HCT116 (cell line): Measurements from ENCODE around the gene COL26A1. TPM values are rescaled to one million over a fixed set of nuclear protein-coding genes. Genes with fewer than 3 reads are reported as not detected.

Experiments used
- ATAC-seq: fragments of 200-7000 bp; cut with Tn5 transposase; 2 replicates; pipeline ENCODE4 v1.9.1; 2020; ENCODE audit warnings: mild to moderate bottlenecking, moderate library complexity
- BruUV-seq: library from RNA; stranded (reverse); fragments of 400-500 nt; replicated peaks from 2 replicates; lab custom pipeline; 2021; lab: Mats Ljungman, UMichigan
- CTCF ChIA-PET: fragments of 300-600 bp; sonication (Branson Sonifier 250); formaldehyde crosslinking; loops from one replicate; lab custom pipeline; 2021; ENCODE audit warnings: antibody characterized with exemption; lab: Charles Lee
- POLR2A ChIA-PET: fragments of 300-600, 350-600 bp; sonication (Branson Sonifier 250); formaldehyde crosslinking; loops from one replicate; lab custom pipeline; 2021; ENCODE audit warnings: antibody characterized with exemption; lab: Charles Lee
- RAD21 ChIA-PET, 2 experiments: fragments of 300-600 bp; sonication (Branson Sonifier 250); formaldehyde crosslinking; loops; one replicate each; lab custom pipeline; 2023; ENCODE audit warnings: low total read pairs in 2 of 2; ENCODE audit not compliant: uncharacterized antibody in 2 of 2, unreplicated experiment in 2 of 2, low non-redundant PET in 1 of 2; lab: Charles Lee
- DNase-seq: peaks from one replicate; pipeline ENCODE4 v3.0.0-alpha.2; 2010; ENCODE audit warnings: low read depth, low spot score
- H2AFZ ChIP-seq: fragments of 200-600 bp; shearing (Covaris generic), sonication (generic); 2 replicates; pipeline ENCODE4 v1.6.1; 2017; ENCODE audit warnings: low read depth, mixed run types, mixed read lengths, antibody characterized with exemption, low read length; ENCODE audit not compliant: poor library complexity, severe bottlenecking
- H3K27ac ChIP-seq: 2 replicates; pipeline ENCODE4 v1.5.1; 2012; ENCODE audit warnings: low read depth, low read length
- H3K27me3 ChIP-seq: fragments of 200-600 bp; sonication (generic); 2 replicates; pipeline ENCODE4 v1.6.1; 2016; ENCODE audit warnings: mixed run types, low read length, mixed read lengths; ENCODE audit not compliant: insufficient read depth
- H3K36me3 ChIP-seq, 2 experiments: fragments of 200-500 bp in 1 of 2; fragments of 200-600 bp in 1 of 2; sonication (Bioruptor generic) in 1 of 2; sonication (generic) in 1 of 2; 2 replicates each; pipeline versions ENCODE4 v1.5.1 to v1.6.1; 2014 to 2016; ENCODE audit warnings: low read length in 2 of 2, inconsistent platforms in 1 of 2, mixed read lengths in 1 of 2, mixed run types in 1 of 2; ENCODE audit not compliant: insufficient read depth in 2 of 2, control insufficient read depth in 1 of 2
- H3K4me1 ChIP-seq, 2 experiments: fragments of 200-600 bp in 1 of 2; sonication (generic) in 1 of 2; 2 replicates each; pipeline versions ENCODE4 v1.5.1 to v1.6.1; 2012 to 2017; ENCODE audit warnings: low read length in 2 of 2, inconsistent platforms in 1 of 2, mild to moderate bottlenecking in 1 of 2, mixed read lengths in 1 of 2, mixed run types in 1 of 2, moderate library complexity in 1 of 2; ENCODE audit not compliant: insufficient read depth in 2 of 2, control insufficient read depth in 1 of 2
- H3K4me2 ChIP-seq: fragments of 200-600 bp; sonication (generic); 2 replicates; pipeline ENCODE4 v1.6.1; 2017; ENCODE audit warnings: mixed run types, low read length, mixed read lengths
- H3K4me3 ChIP-seq, 2 experiments: fragments of 200-600 bp in 1 of 2; sonication (generic) in 1 of 2; replicated peaks in 1 of 2; 2 replicates each; pipeline ENCODE4 v1.5.1; 2011 to 2016; ENCODE audit warnings: low read length in 2 of 2, control low read depth in 1 of 2, low read depth in 1 of 2, mild to moderate bottlenecking in 1 of 2, mixed read lengths in 1 of 2, mixed run types in 1 of 2
- H3K79me2 ChIP-seq: fragments of 200-600 bp; sonication (generic); 2 replicates; pipeline ENCODE4 v1.6.1; 2017; ENCODE audit warnings: mild to moderate bottlenecking, mixed run types, low read length, moderate library complexity, mixed read lengths; ENCODE audit not compliant: insufficient read depth
- H3K9ac ChIP-seq: fragments of 200-600 bp; sonication (generic); 2 replicates; pipeline ENCODE4 v1.6.1; 2016; ENCODE audit warnings: low read length, mixed read lengths
- H3K9me2 ChIP-seq: fragments of 200-600 bp; sonication (generic), shearing (Covaris generic); 2 replicates; pipeline ENCODE4 v1.6.1; 2017; ENCODE audit warnings: mixed run types, mild to moderate bottlenecking, moderate library complexity; ENCODE audit not compliant: insufficient read depth
- H3K9me3 ChIP-seq, 2 experiments: fragments of 200-500 bp in 1 of 2; fragments of 200-600 bp in 1 of 2; sonication (Bioruptor generic) in 1 of 2; sonication (generic) in 1 of 2; 2 replicates each; pipeline ENCODE4 v1.6.1; 2014 to 2017; ENCODE audit warnings: low read length in 2 of 2, mixed read lengths in 2 of 2, inconsistent platforms in 1 of 2, low read depth in 1 of 2, mild to moderate bottlenecking in 1 of 2, mixed run types in 1 of 2, moderate library complexity in 1 of 2; ENCODE audit not compliant: control insufficient read depth in 1 of 2, insufficient read depth in 1 of 2
- H4K20me1 ChIP-seq: fragments of 200-600 bp; sonication (generic), shearing (Covaris generic); 2 replicates; pipeline ENCODE4 v1.6.1; 2017; ENCODE audit warnings: mixed run types, mild to moderate bottlenecking, moderate library complexity; ENCODE audit not compliant: insufficient read depth
- ATF3 ChIP-seq: IDR thresholded peaks from 2 replicates; pipeline ENCODE4 v1.6.1; 2012
- CBX3 ChIP-seq: IDR thresholded peaks from 2 replicates; pipeline ENCODE4 v1.6.1; 2012; ENCODE audit warnings: low read depth
- CEBPB ChIP-seq: IDR thresholded peaks from 2 replicates; pipeline ENCODE4 v1.6.1; 2012; ENCODE audit warnings: low read depth
- EGR1 ChIP-seq: IDR thresholded peaks from 2 replicates; pipeline ENCODE4 v1.6.1; 2012; ENCODE audit warnings: low read depth
- ELF1 ChIP-seq: IDR thresholded peaks from 2 replicates; pipeline ENCODE4 v1.6.1; 2012; ENCODE audit warnings: low read depth, borderline replicate concordance
- EZH2 ChIP-seq: fragments of 200-600 bp; sonication (generic); IDR thresholded peaks from 2 replicates; pipeline ENCODE4 v1.6.1; 2017; ENCODE audit warnings: antibody characterized with exemption, mixed run types
- EZH2phosphoT487 ChIP-seq: fragments of 200-600 bp; IDR thresholded peaks from 2 replicates; pipeline ENCODE4 v1.6.1; 2018; ENCODE audit warnings: antibody characterized with exemption, borderline replicate concordance
- FOSL1 ChIP-seq: IDR thresholded peaks from 2 replicates; pipeline ENCODE4 v1.6.1; 2012; ENCODE audit warnings: low read depth
- JUND ChIP-seq: IDR thresholded peaks from 2 replicates; pipeline ENCODE4 v1.6.1; 2012
- POLR2AphosphoS5 ChIP-seq: IDR thresholded peaks from 2 replicates; pipeline ENCODE4 v1.6.1; 2011; ENCODE audit warnings: mild to moderate bottlenecking, low read depth, low read length, moderate library complexity
- RAD21 ChIP-seq: IDR thresholded peaks from 2 replicates; pipeline ENCODE4 v1.6.1; 2012; ENCODE audit warnings: low read depth, mild to moderate bottlenecking
- SIN3A ChIP-seq: IDR thresholded peaks from 2 replicates; pipeline ENCODE4 v1.6.1; 2012; ENCODE audit warnings: low read depth
- SP1 ChIP-seq: IDR thresholded peaks from 2 replicates; pipeline ENCODE4 v1.6.1; 2012; ENCODE audit warnings: low read depth
- SRF ChIP-seq: IDR thresholded peaks from 2 replicates; pipeline ENCODE4 v1.6.1; 2012; ENCODE audit warnings: low read depth
- TCF7L2 ChIP-seq: IDR thresholded peaks from 2 replicates; pipeline ENCODE4 v1.7.0; 2011; ENCODE audit warnings: borderline replicate concordance, inconsistent platforms; ENCODE audit not compliant: insufficient read depth, insufficient read length; ENCODE audit errors: extremely low read depth
- YY1 ChIP-seq: IDR thresholded peaks from 2 replicates; pipeline ENCODE4 v1.6.1; 2011; ENCODE audit warnings: low read length, low read depth, moderate library complexity, mild to moderate bottlenecking; ENCODE audit not compliant: insufficient replicate concordance; ENCODE audit errors: extremely low read depth
- ZFX ChIP-seq: fragments of 450-650 bp; IDR thresholded peaks from 2 replicates; pipeline ENCODE4 v1.6.1; 2017
- ZNF274 ChIP-seq: fragments of 200-500 bp; sonication (Bioruptor generic); IDR thresholded peaks from 2 replicates; pipeline ENCODE4 v1.6.1; 2014; ENCODE audit warnings: mild to moderate bottlenecking, low read depth, low read length, inconsistent platforms
- intact Hi-C: fragments of 100-400 bp; cut with micrococcal nuclease; formaldehyde crosslinking; loops from 2 replicates; pipeline ENCODE4 v1.10.0; 2022
- total RNA-seq: library from RNA; stranded (reverse); gene quantifications from one replicate; pipeline ENCODE4 v1.2.1, GENCODE V29; 2021; ENCODE audit not compliant: unreplicated experiment
- TF ChIP-seq, protein P1 (sequence below): IDR thresholded peaks from 2 replicates; pipeline ENCODE4 v1.6.1; 2011; ENCODE audit warnings: mild to moderate bottlenecking, low read length, moderate library complexity; ENCODE audit not compliant: insufficient replicate concordance; ENCODE audit errors: extremely low read depth
- TF ChIP-seq, protein P2 (sequence below): IDR thresholded peaks from 2 replicates; pipeline ENCODE4 v1.6.1; 2012; ENCODE audit warnings: low read depth

COL26A1 gene
- total RNA-seq, 1 experiment from 2014 or later, result 0.27 TPM

DNA sequence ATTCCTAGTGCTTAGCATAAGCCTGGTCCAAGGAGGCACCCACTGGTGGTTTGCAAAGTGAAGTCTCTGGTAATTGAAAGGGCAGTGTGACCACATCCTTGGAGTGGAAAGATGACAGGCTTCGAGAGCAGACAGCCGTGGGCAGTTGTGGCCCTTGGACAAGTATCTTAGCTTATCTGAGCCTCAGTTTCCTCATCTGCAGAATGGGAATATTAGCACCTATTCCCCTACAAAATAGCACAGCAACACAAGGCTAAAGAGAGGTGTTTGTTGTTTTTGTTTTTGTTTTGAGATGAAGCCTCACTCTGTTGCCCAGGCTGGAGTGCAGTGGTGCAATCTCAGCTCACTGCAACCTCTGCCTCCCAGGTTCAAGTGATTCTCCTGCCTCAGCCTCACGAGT is 237.1 kb downstream of the COL26A1 start:
- Histone ChIP-seq H3K36me3 (no peaks in the 10 kb centered on the region), H2AFZ (no peak overlapping the region), H3K4me3 (no peak overlapping the region), H4K20me1 (no peaks in the 10 kb centered on the region), H3K27ac (no peak overlapping the region), H3K9ac (no peak overlapping the region), H3K9me2 (no peaks in the 10 kb centered on the region), H3K4me2 (no peak overlapping the region), H3K9me3 (no peaks in the 10 kb centered on the region), H3K27me3 (no peaks in the 10 kb centered on the region), H3K79me2 (no peaks in the 10 kb centered on the region), H3K4me1 (peaks cover 19 to 36% of the 10 kb centered on the region in 2 experiments; a peak in 3 of 4 replicates)
- CTCF ChIA-PET, result interaction anchor here (2.2 to 2.7 kb wide), 2 partner anchors 9 to 57 kb away, joined by 7 to 8 read pairs; no protein-coding TSS in a partner anchor
- no TSS peak for BruUV-seq
- RAD21 ChIA-PET, result no interaction called here
- DNase-seq (no peak), ATAC-seq (no peak)
- POLR2A ChIA-PET, result no interaction called here
- intact Hi-C loops, result no loop called here
- TF ChIP-seq ZFX, result no peak
- no peak for TF ChIP-seq TCF7L2
- no peak for TF ChIP-seq SP1
- no peak for TF ChIP-seq EZH2phosphoT487
- no peak for TF ChIP-seq EZH2
- no peak for TF ChIP-seq RAD21
- TF ChIP-seq CBX3, result no peak
- no peak for TF ChIP-seq ATF3
- TF ChIP-seq, protein P1, sequence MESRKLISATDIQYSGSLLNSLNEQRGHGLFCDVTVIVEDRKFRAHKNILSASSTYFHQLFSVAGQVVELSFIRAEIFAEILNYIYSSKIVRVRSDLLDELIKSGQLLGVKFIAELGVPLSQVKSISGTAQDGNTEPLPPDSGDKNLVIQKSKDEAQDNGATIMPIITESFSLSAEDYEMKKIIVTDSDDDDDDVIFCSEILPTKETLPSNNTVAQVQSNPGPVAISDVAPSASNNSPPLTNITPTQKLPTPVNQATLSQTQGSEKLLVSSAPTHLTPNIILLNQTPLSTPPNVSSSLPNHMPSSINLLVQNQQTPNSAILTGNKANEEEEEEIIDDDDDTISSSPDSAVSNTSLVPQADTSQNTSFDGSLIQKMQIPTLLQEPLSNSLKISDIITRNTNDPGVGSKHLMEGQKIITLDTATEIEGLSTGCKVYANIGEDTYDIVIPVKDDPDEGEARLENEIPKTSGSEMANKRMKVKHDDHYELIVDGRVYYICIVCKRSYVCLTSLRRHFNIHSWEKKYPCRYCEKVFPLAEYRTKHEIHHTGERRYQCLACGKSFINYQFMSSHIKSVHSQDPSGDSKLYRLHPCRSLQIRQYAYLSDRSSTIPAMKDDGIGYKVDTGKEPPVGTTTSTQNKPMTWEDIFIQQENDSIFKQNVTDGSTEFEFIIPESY, result no peak
- TF ChIP-seq YY1, result no peak
- TF ChIP-seq ZNF274, result no peak
- TF ChIP-seq, protein P2, sequence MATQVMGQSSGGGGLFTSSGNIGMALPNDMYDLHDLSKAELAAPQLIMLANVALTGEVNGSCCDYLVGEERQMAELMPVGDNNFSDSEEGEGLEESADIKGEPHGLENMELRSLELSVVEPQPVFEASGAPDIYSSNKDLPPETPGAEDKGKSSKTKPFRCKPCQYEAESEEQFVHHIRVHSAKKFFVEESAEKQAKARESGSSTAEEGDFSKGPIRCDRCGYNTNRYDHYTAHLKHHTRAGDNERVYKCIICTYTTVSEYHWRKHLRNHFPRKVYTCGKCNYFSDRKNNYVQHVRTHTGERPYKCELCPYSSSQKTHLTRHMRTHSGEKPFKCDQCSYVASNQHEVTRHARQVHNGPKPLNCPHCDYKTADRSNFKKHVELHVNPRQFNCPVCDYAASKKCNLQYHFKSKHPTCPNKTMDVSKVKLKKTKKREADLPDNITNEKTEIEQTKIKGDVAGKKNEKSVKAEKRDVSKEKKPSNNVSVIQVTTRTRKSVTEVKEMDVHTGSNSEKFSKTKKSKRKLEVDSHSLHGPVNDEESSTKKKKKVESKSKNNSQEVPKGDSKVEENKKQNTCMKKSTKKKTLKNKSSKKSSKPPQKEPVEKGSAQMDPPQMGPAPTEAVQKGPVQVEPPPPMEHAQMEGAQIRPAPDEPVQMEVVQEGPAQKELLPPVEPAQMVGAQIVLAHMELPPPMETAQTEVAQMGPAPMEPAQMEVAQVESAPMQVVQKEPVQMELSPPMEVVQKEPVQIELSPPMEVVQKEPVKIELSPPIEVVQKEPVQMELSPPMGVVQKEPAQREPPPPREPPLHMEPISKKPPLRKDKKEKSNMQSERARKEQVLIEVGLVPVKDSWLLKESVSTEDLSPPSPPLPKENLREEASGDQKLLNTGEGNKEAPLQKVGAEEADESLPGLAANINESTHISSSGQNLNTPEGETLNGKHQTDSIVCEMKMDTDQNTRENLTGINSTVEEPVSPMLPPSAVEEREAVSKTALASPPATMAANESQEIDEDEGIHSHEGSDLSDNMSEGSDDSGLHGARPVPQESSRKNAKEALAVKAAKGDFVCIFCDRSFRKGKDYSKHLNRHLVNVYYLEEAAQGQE, result no peak
- TF ChIP-seq POLR2AphosphoS5, result no peak
- no peak for TF ChIP-seq JUND
- TF ChIP-seq SIN3A, result no peak
- no peak for TF ChIP-seq SRF
- no peak for TF ChIP-seq ELF1
- TF ChIP-seq CEBPB, result no peak
- TF ChIP-seq EGR1, result no peak
- no peak for TF ChIP-seq FOSL1
